SH-SY5Y (cell line): Measurements from ENCODE around the gene EMCN.

Experiments
- GATA2 ChIP-seq: IDR thresholded peaks from 2 replicates; pipeline ENCODE4 v1.6.1; 2011; ENCODE audit warnings: mild to moderate bottlenecking, low read depth, low read length
- GATA3 ChIP-seq: IDR thresholded peaks from 2 replicates; pipeline ENCODE4 v1.6.1; 2011; ENCODE audit warnings: low read depth, mild to moderate bottlenecking, low read length, moderate library complexity

- TF ChIP-seq GATA3 (no peak), GATA2 (no peak)
Observed at GRCh38 chr4:100360211-100360610, 157.6 kb downstream of the EMCN start.
